Smooth muscle cell (in vitro differentiated cells): Measurements from ENCODE around the gene AICDA. TPM values are rescaled to one million over a fixed set of nuclear protein-coding genes. Genes with fewer than 3 reads are reported as not detected.
A peak's percentile ranks its signal among the peaks of the same experiment; 100 is the strongest.

Experiments
- DNase-seq: peaks from one replicate; lab custom pipeline; 2025; ENCODE audit not compliant: unreplicated experiment; lab: John Stamatoyannopoulos, UW
- H2AFZ ChIP-seq: fragments of 200-600 bp; sonication (generic); 2 replicates; pipeline ENCODE4 v1.6.0; 2016; ENCODE audit warnings: antibody characterized with exemption, low read depth, mild to moderate bottlenecking
- H3F3A ChIP-seq: fragments of 200-600 bp; sonication (generic); 2 replicates; pipeline ENCODE4 v1.6.0; 2017; ENCODE audit warnings: antibody characterized with exemption, low read depth
- H3K27ac ChIP-seq: fragments of 200-600 bp; sonication (generic); 2 replicates; pipeline ENCODE4 v1.5.1; 2016; ENCODE audit warnings: low read depth, mild to moderate bottlenecking
- H3K27me3 ChIP-seq: fragments of 200-600 bp; sonication (generic); 2 replicates; pipeline ENCODE4 v1.6.1; 2016; ENCODE audit warnings: low read depth, mild to moderate bottlenecking
- H3K36me3 ChIP-seq: fragments of 200-600 bp; sonication (generic); 2 replicates; pipeline ENCODE4 v1.5.1; 2016; ENCODE audit warnings: low read depth
- H3K4me1 ChIP-seq: fragments of 200-600 bp; sonication (generic); 2 replicates; pipeline ENCODE4 v1.5.1; 2016; ENCODE audit warnings: low read depth
- H3K4me2 ChIP-seq: fragments of 200-600 bp; sonication (generic); 2 replicates; pipeline ENCODE4 v1.6.0; 2016; ENCODE audit warnings: mild to moderate bottlenecking
- H3K4me3 ChIP-seq: fragments of 200-600 bp; sonication (generic); 2 replicates; pipeline ENCODE4 v1.5.1; 2016; ENCODE audit warnings: mild to moderate bottlenecking
- H3K79me2 ChIP-seq: fragments of 200-600 bp; sonication (generic); 2 replicates; pipeline ENCODE4 v1.6.0; 2016; ENCODE audit warnings: low read depth, mild to moderate bottlenecking
- H3K9ac ChIP-seq: fragments of 200-600 bp; sonication (generic); 2 replicates; pipeline ENCODE4 v1.6.0; 2016; ENCODE audit warnings: low read depth
- H3K9me3 ChIP-seq: fragments of 200-600 bp; sonication (generic); replicated peaks from 2 replicates; pipeline ENCODE4 v1.5.1; 2016; ENCODE audit warnings: low read depth
- H4K20me1 ChIP-seq: fragments of 200-600 bp; sonication (generic); 2 replicates; pipeline ENCODE4 v1.6.0; 2016; ENCODE audit warnings: low read depth
- CTCF ChIP-seq: fragments of 200-600 bp; sonication (generic); IDR thresholded peaks from 2 replicates; pipeline ENCODE4 v1.5.1; 2017; ENCODE audit warnings: borderline replicate concordance, mild to moderate bottlenecking, antibody characterized with exemption; ENCODE audit not compliant: insufficient read depth, poor library complexity, severe bottlenecking
- WGBS: methylation state at CpG from one replicate; pipeline ENCODE4 v1.1.7; 2016; ENCODE audit warnings: low lambda C conversion rate; 5-methylcytosine and 5-hydroxymethylcytosine counted together
- polyA plus RNA-seq: library from polyadenylated mRNA; unstranded; fragments of >200 nt; fragmentation: Nextera tagmentation; extraction: Ambion mirVana; gene quantifications from 2 replicates; pipeline ENCODE4 v1.2.1, GENCODE V29; 2016
- total RNA-seq: library from RNA; depleted of rRNA; stranded (reverse); fragments of >200 nt; gene quantifications from 2 replicates; pipeline ENCODE4 v1.2.3, GENCODE V29; 2014

The AICDA gene
- total and polyA plus RNA-seq, 2 experiments from 2014 or later: not detected

- WGBS: 93% methylated on average over 6 of the region's 6 CpGs
These were observed 5.8 kb downstream of the AICDA start for GRCh38 chr12:8606890-8607289.

GRCh38 chr12:8605057-8605456 is 7.6 kb downstream of the AICDA start:
- H3K4me3 ChIP-seq: no peak overlapping the region
- no peak overlapping the region for H3K9ac ChIP-seq
- H3K27ac ChIP-seq: no peak overlapping the region
- H3K36me3 ChIP-seq: no peaks in the 10 kb centered on the region
- no peaks in the 10 kb centered on the region for H3K27me3 ChIP-seq
- WGBS: 96% methylated on average over 30 of the region's 30 CpGs
- no peak overlapping the region for H2AFZ ChIP-seq
- H3K9me3 ChIP-seq: no peaks in the 10 kb centered on the region
- DNase-seq: no peak
- H3K79me2 ChIP-seq: no peaks in the 10 kb centered on the region
- H4K20me1 ChIP-seq: no peaks in the 10 kb centered on the region
- no peaks in the 10 kb centered on the region for H3F3A ChIP-seq
- H3K4me1 ChIP-seq: no peaks in the 10 kb centered on the region
- H3K4me2 ChIP-seq: no peak overlapping the region
- TF ChIP-seq CTCF: no peak

More at GRCh38 chr12:8606890-8607289, 5.8 kb downstream of the AICDA start:
- no peaks in the 10 kb centered on the region for H3K9me3 ChIP-seq
- no peaks in the 10 kb centered on the region for H3K27me3 ChIP-seq
- TF ChIP-seq CTCF: no peak
- no peaks in the 10 kb centered on the region for H3K79me2 ChIP-seq
- no peak overlapping the region for H3K27ac ChIP-seq
- H3K4me3 ChIP-seq: no peak overlapping the region
- no peak for DNase-seq
- no peaks in the 10 kb centered on the region for H3F3A ChIP-seq
- no peaks in the 10 kb centered on the region for H3K36me3 ChIP-seq
- no peak overlapping the region for H3K4me2 ChIP-seq
- H2AFZ ChIP-seq: no peak overlapping the region
- H4K20me1 ChIP-seq: no peaks in the 10 kb centered on the region
- H3K9ac ChIP-seq: no peak overlapping the region
- no peaks in the 10 kb centered on the region for H3K4me1 ChIP-seq

- no peak overlapping the region for H3K4me2 ChIP-seq
- no peaks in the 10 kb centered on the region for H3K36me3 ChIP-seq
- peak; percentile 19 for TF ChIP-seq CTCF
- H3K4me1 ChIP-seq: no peaks in the 10 kb centered on the region
- no peak for DNase-seq
- H3K79me2 ChIP-seq: no peaks in the 10 kb centered on the region
- no peak overlapping the region for H3K4me3 ChIP-seq
- no peak overlapping the region for H3K27ac ChIP-seq
- H4K20me1 ChIP-seq: no peaks in the 10 kb centered on the region
- no peak overlapping the region for H3K9ac ChIP-seq
- H3F3A ChIP-seq: no peaks in the 10 kb centered on the region
- H2AFZ ChIP-seq: no peak overlapping the region
- no peaks in the 10 kb centered on the region for H3K27me3 ChIP-seq
- WGBS: 41% methylated on average over 3 of the region's 3 CpGs
- H3K9me3 ChIP-seq: no peaks in the 10 kb centered on the region
These were observed 8.8 kb downstream of the AICDA start for GRCh38 chr12:8603856-8604255.

- TF ChIP-seq CTCF: no peak
These were observed 9.4 kb downstream of the AICDA start for GRCh38 chr12:8603286-8603685.

More at GRCh38 chr12:8603286-8603685, 9.4 kb downstream of the AICDA start:
- no peak for DNase-seq
- H3K4me3 ChIP-seq: no peak overlapping the region
- no peaks in the 10 kb centered on the region for H3K4me1 ChIP-seq
- no peaks in the 10 kb centered on the region for H3F3A ChIP-seq
- H3K27me3 ChIP-seq: no peaks in the 10 kb centered on the region
- H3K9ac ChIP-seq: no peak overlapping the region
- H3K27ac ChIP-seq: no peak overlapping the region
- no peaks in the 10 kb centered on the region for H3K79me2 ChIP-seq
- H3K36me3 ChIP-seq: no peaks in the 10 kb centered on the region
- H4K20me1 ChIP-seq: no peaks in the 10 kb centered on the region
- H3K4me2 ChIP-seq: no peak overlapping the region
- 91% methylated on average over 2 of the region's 2 CpGs for WGBS
- H3K9me3 ChIP-seq: no peaks in the 10 kb centered on the region
- H2AFZ ChIP-seq: no peak overlapping the region
